Neural cell (in vitro differentiated cells): ENCODE results near the gene ILF3. TPM values are rescaled to one million over a fixed set of nuclear protein-coding genes. Genes with fewer than 3 reads are reported as not detected.
"Not testable (repeated sequence)": the region's sequence is repeated elsewhere in the genome, so short reads cannot be mapped to it uniquely, and the experiment has no call there.

Experiments
- H2AFZ ChIP-seq: fragments of 200-600, 300-800 bp; sonication (generic), shearing (Covaris generic); 2 replicates; pipeline ENCODE4 v1.6.0; 2014; ENCODE audit warnings: low read depth, mild to moderate bottlenecking, antibody characterized with exemption, low read length, moderate library complexity
- H3F3A ChIP-seq: fragments of 200-600 bp; shearing (Covaris generic); 2 replicates; pipeline ENCODE4 v1.6.1; 2016; ENCODE audit warnings: mild to moderate bottlenecking, moderate library complexity, mixed read lengths, antibody characterized with exemption, low read length; ENCODE audit not compliant: insufficient read depth, poor library complexity, severe bottlenecking
- H3K27ac ChIP-seq: fragments of 200-600, 300-800 bp; sonication (generic), shearing (Covaris generic); 2 replicates; pipeline ENCODE4 v1.5.1; 2014; ENCODE audit warnings: mild to moderate bottlenecking, low read length, moderate library complexity
- H3K27me3 ChIP-seq: fragments of 300-800, 200-600 bp; sonication (generic), shearing (Covaris generic); 2 replicates; pipeline ENCODE4 v1.6.0; 2014; ENCODE audit warnings: mild to moderate bottlenecking, low read depth, low read length, moderate library complexity; ENCODE audit not compliant: insufficient read depth
- H3K36me3 ChIP-seq: fragments of 300-800, 200-600 bp; sonication (generic), shearing (Covaris generic); 2 replicates; pipeline ENCODE4 v1.5.1; 2014; ENCODE audit warnings: mild to moderate bottlenecking, antibody characterized with exemption, low read length, moderate library complexity; ENCODE audit not compliant: insufficient read depth
- H3K4me2 ChIP-seq: fragments of 300-800, 200-600 bp; sonication (generic), shearing (Covaris generic); 2 replicates; pipeline ENCODE4 v1.6.0; 2014; ENCODE audit warnings: mild to moderate bottlenecking, low read length
- H3K4me3 ChIP-seq: fragments of 300-800, 200-600 bp; sonication (generic), shearing (Covaris generic); 2 replicates; pipeline ENCODE4 v1.5.1; 2014; ENCODE audit warnings: mild to moderate bottlenecking, low read length, moderate library complexity
- H3K79me2 ChIP-seq: fragments of 200-600 bp; shearing (Covaris generic); replicated peaks from 2 replicates; pipeline ENCODE4 v1.6.0; 2014; ENCODE audit warnings: mild to moderate bottlenecking, low read length, moderate library complexity; ENCODE audit not compliant: insufficient read depth
- H3K9ac ChIP-seq: fragments of 300-800, 200-600 bp; sonication (generic), shearing (Covaris generic); 2 replicates; pipeline ENCODE4 v1.6.1; 2016; ENCODE audit warnings: mild to moderate bottlenecking, low read length, mixed read lengths
- H3K9me2 ChIP-seq: fragments of 200-600 bp; shearing (Covaris generic); 2 replicates; pipeline ENCODE4 v1.6.1; 2016; ENCODE audit warnings: mild to moderate bottlenecking, low read length, mixed read lengths; ENCODE audit not compliant: insufficient read depth
- H3K9me3 ChIP-seq: fragments of 200-600, 300-800 bp; sonication (generic), shearing (Covaris generic); 2 replicates; pipeline ENCODE4 v1.6.1; 2016; ENCODE audit warnings: mild to moderate bottlenecking, mixed run types, low read length, moderate library complexity, mixed read lengths
- H4K20me1 ChIP-seq: fragments of 200-600 bp; shearing (Covaris generic); 2 replicates; pipeline ENCODE4 v1.6.1; 2016; ENCODE audit warnings: mild to moderate bottlenecking, mixed run types; ENCODE audit not compliant: insufficient read depth
- CTCF ChIP-seq: fragments of 450-650 bp; IDR thresholded peaks from 2 replicates; pipeline ENCODE4 v1.5.1; 2014; ENCODE audit warnings: antibody characterized with exemption, mild to moderate bottlenecking, moderate library complexity; ENCODE audit not compliant: poor library complexity, severe bottlenecking
- EP300 ChIP-seq: fragments of 450-650 bp; conservative IDR thresholded peaks from 2 replicates; pipeline ENCODE4 v1.6.1; 2014; ENCODE audit warnings: antibody characterized with exemption, mild to moderate bottlenecking, moderate library complexity; ENCODE audit not compliant: poor library complexity, severe bottlenecking
- EZH2 ChIP-seq: fragments of 200-600, 300-800 bp; shearing (Covaris generic), sonication (generic); IDR thresholded peaks from 2 replicates; pipeline ENCODE4 v1.6.1; 2014; ENCODE audit warnings: antibody characterized with exemption, low read length, borderline replicate concordance, mild to moderate bottlenecking; ENCODE audit not compliant: insufficient read depth, poor library complexity, severe bottlenecking
- MXI1 ChIP-seq: fragments of 450-650 bp; conservative IDR thresholded peaks from 2 replicates; pipeline ENCODE4 v1.6.1; 2014; ENCODE audit warnings: antibody characterized with exemption, mild to moderate bottlenecking; ENCODE audit not compliant: poor library complexity, severe bottlenecking
- POLR2AphosphoS5 ChIP-seq: IDR thresholded peaks from 2 replicates; pipeline ENCODE4 v1.6.1; 2012
- REST ChIP-seq: IDR thresholded peaks from 2 replicates; pipeline ENCODE4 v1.6.1; 2012; ENCODE audit warnings: borderline replicate concordance
- SMC3 ChIP-seq: fragments of 450-650 bp; conservative IDR thresholded peaks from 2 replicates; pipeline ENCODE4 v1.6.1; 2014; ENCODE audit warnings: antibody characterized with exemption, mild to moderate bottlenecking, moderate library complexity; ENCODE audit not compliant: poor library complexity
- TAF1 ChIP-seq: IDR thresholded peaks from 2 replicates; pipeline ENCODE4 v1.6.1; 2012; ENCODE audit warnings: low read depth
- polyA plus RNA-seq: library from polyadenylated mRNA; depleted of rRNA; stranded (reverse); fragments of >200 nt; gene quantifications from 2 replicates; pipeline ENCODE4 v1.2.3, GENCODE V29; 2014

Gene ILF3
- polyA plus RNA-seq, 1 donor from 2014 or later, result 464 TPM

GRCh38 chr19:10670182-10670581, 16.0 kb downstream of the ILF3 start:
- TF ChIP-seq EZH2, result no peak

GRCh38 chr19:10670876-10671804, 17.0 kb downstream of the ILF3 start:
- Histone ChIP-seq H3K4me2 (no peak overlapping the region), H2AFZ (no peak overlapping the region), H3K9me3 (no peaks in the 10 kb centered on the region), H3K9ac (no peak overlapping the region), H3K27ac (no peak overlapping the region), H3K27me3 (no peaks in the 10 kb centered on the region), H3K9me2 (no peaks in the 10 kb centered on the region), H3F3A (no peaks in the 10 kb centered on the region), H4K20me1 (peaks cover 60% of the 10 kb centered on the region), H3K79me2 (peaks cover 82% of the 10 kb centered on the region), H3K4me3 (no peak overlapping the region), H3K36me3 (peaks cover 7% of the 10 kb centered on the region)
- no peak for TF ChIP-seq POLR2AphosphoS5
- no peak for TF ChIP-seq REST
- no peak for TF ChIP-seq MXI1
- no peak for TF ChIP-seq EP300
- TF ChIP-seq TAF1, result no peak
- TF ChIP-seq EZH2, result no peak
- TF ChIP-seq SMC3, result no peak
- TF ChIP-seq CTCF, result no peak

More at GRCh38 chr19:10670182-10670581, 16.0 kb downstream of the ILF3 start:
- Histone ChIP-seq H3K79me2 (peaks cover 83% of the 10 kb centered on the region), H3K9ac (no peak overlapping the region), H3K9me2 (no peaks in the 10 kb centered on the region), H3K4me3 (no peak overlapping the region), H2AFZ (no peak overlapping the region), H3K27me3 (no peaks in the 10 kb centered on the region), H3K36me3 (peaks cover 7% of the 10 kb centered on the region), H4K20me1 (peaks cover 59% of the 10 kb centered on the region), H3K27ac (no peak overlapping the region), H3K9me3 (no peaks in the 10 kb centered on the region), H3K4me2 (no peak overlapping the region), H3F3A (no peaks in the 10 kb centered on the region)

GRCh38 chr19:10671922-10672321, 17.8 kb downstream of the ILF3 start:
- not testable (repeated sequence) for H3K36me3 ChIP-seq, H3K4me2 ChIP-seq, H3K4me3 ChIP-seq, H3F3A ChIP-seq, H3K27me3 ChIP-seq, H3K9ac ChIP-seq, H3K9me3 ChIP-seq, H3K9me2 ChIP-seq, H2AFZ ChIP-seq, H3K27ac ChIP-seq
- H3K79me2 ChIP-seq, result peaks cover 74% of the 10 kb centered on the region
- peaks cover 52% of the 10 kb centered on the region for H4K20me1 ChIP-seq

GRCh38 chr19:10675214-10675613, 21.1 kb downstream of the ILF3 start:
- H3K36me3 ChIP-seq, H3K9me3 ChIP-seq, H3K4me3 ChIP-seq, H3K4me2 ChIP-seq, H3F3A ChIP-seq, H3K27ac ChIP-seq, H3K9me2 ChIP-seq, H2AFZ ChIP-seq, H3K27me3 ChIP-seq, H3K9ac ChIP-seq: not testable (repeated sequence)
- peaks cover 52% of the 10 kb centered on the region for H3K79me2 ChIP-seq
- peaks cover 33% of the 10 kb centered on the region for H4K20me1 ChIP-seq
